Measurements from ENCODE around the gene WDR26. TPM values are rescaled to one million over a fixed set of nuclear protein-coding genes. Genes with fewer than 3 reads are reported as not detected.

The WDR26 gene
- total RNA-seq, 2 experiments from 2014 or later: 173 to 176 TPM

DNA sequence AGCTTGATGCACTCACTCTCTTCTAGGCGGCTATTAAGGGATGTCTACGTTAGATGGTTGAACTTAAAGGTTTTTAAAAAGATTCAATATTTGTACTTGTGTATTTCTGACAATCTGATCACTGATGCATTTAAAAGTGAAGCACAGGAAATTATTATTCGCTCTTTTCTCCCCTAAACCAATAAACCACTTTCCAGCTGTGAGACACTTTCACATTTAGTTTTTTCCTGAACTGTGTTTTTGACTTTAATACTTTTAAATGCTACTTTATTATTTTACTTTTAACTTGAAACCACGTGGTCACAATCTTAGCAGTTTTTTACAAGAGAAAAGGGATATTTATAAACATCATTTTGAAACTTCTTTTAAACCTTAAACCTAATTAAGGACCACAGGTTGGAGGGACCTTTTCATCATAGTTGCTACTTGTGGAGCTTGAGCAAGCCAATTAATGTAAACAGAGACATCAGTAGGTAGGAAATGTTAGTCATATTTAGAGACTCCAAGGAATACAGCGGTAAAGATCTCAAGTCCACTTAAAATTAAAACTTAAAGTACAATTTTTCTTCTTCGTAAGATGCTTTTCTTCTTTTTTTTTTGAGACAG lies 9.2 kb downstream of the WDR26 start:
- POLR2A ChIA-PET: interaction anchor here (0.6 to 2.0 kb wide), 2 partner anchors 9 to 163 kb away, joined by 3 to 7 read pairs; partner anchors contain the start of gene WDR26
- Mint-ChIP-seq H3K9me3 (no peaks in the 10 kb centered on the region), H3K27ac (no peak overlapping the region), H3K4me1 (ENCODE audit: low read depth) (peaks cover 65% of the 10 kb centered on the region), H3K27me3 (no peaks in the 10 kb centered on the region), H3K4me3 (no peak overlapping the region), H3K36me3 (ENCODE audit: low read depth) (peaks cover 82% of the 10 kb centered on the region)
- DNase-seq (no peak), ATAC-seq (ENCODE audit: poor library complexity) (no peak)
- CTCF ChIA-PET: interaction anchor here (1.4 kb wide), 1 partner anchor 32 kb away, joined by 4 read pairs; no protein-coding TSS in a partner anchor
- no peaks in the 10 kb centered on the region for H3K9me3 ChIP-seq (ENCODE audit: control insufficient read depth in 1 of 2, insufficient read depth in 1 of 2, low read length in 2 of 2)
- H3K4me3 ChIP-seq (ENCODE audit: low read length): no peak overlapping the region
- H3K4me1 ChIP-seq (ENCODE audit: insufficient read depth, low read length): peaks cover 7% of the 10 kb centered on the region
- H3K27ac ChIP-seq (ENCODE audit: low read depth in 1 of 2, low read length in 2 of 2): no peak overlapping the region
- H3K36me3 ChIP-seq (ENCODE audit: insufficient read depth, low read length): peaks cover 73% of the 10 kb centered on the region
- H3K27me3 ChIP-seq (ENCODE audit: control insufficient read depth in 1 of 2, insufficient read depth in 2 of 2, low read length in 2 of 2): no peaks in the 10 kb centered on the region
- TF ChIP-seq, protein P1, sequence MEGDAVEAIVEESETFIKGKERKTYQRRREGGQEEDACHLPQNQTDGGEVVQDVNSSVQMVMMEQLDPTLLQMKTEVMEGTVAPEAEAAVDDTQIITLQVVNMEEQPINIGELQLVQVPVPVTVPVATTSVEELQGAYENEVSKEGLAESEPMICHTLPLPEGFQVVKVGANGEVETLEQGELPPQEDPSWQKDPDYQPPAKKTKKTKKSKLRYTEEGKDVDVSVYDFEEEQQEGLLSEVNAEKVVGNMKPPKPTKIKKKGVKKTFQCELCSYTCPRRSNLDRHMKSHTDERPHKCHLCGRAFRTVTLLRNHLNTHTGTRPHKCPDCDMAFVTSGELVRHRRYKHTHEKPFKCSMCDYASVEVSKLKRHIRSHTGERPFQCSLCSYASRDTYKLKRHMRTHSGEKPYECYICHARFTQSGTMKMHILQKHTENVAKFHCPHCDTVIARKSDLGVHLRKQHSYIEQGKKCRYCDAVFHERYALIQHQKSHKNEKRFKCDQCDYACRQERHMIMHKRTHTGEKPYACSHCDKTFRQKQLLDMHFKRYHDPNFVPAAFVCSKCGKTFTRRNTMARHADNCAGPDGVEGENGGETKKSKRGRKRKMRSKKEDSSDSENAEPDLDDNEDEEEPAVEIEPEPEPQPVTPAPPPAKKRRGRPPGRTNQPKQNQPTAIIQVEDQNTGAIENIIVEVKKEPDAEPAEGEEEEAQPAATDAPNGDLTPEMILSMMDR (IDR thresholded peaks at IDR 0.05): no peak
- intact Hi-C loops (cut with DNase I, micrococcal nuclease): loop anchor here in 1 of 2 experiments (5.0 kb wide), 1 partner anchor 33 kb away; no protein-coding TSS in a partner anchor

DNA sequence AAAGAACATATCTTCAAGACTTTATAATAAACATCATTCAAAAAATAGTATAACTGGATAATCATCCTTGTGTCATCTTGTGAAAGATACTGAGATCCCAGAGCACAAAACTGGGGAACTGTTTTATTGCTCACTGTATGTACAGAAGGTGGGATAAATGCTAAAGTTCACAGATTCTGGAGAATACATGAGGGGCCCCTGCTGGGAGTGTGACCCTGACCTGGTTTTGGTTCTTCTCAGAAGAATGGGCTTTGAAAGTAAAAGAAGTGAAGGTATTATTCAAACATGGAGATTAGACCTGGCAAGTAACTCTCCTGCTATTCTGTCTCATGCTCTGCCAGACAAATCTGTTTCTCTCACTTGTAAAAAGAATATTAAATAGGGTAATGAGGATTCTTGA lies 14.5 kb downstream of the WDR26 start:
- TF ChIP-seq, protein P1 (IDR thresholded peaks at IDR 0.05): no peak
- Histone ChIP-seq H3K9me3 (ENCODE audit: control insufficient read depth in 1 of 2, insufficient read depth in 1 of 2, low read length in 2 of 2) (no peaks in the 10 kb centered on the region), H3K4me3 (ENCODE audit: low read length) (no peak overlapping the region), H3K27ac (ENCODE audit: low read depth in 1 of 2, low read length in 2 of 2) (no peak overlapping the region), H3K27me3 (ENCODE audit: control insufficient read depth in 1 of 2, insufficient read depth in 2 of 2, low read length in 2 of 2) (no peaks in the 10 kb centered on the region), H3K36me3 (ENCODE audit: insufficient read depth, low read length) (peaks cover 95% of the 10 kb centered on the region), H3K4me1 (ENCODE audit: insufficient read depth, low read length) (peaks cover 3% of the 10 kb centered on the region)
- Mint-ChIP-seq H3K4me3 (no peak overlapping the region), H3K9me3 (no peaks in the 10 kb centered on the region), H3K4me1 (ENCODE audit: low read depth) (peaks cover 49% of the 10 kb centered on the region), H3K27ac (no peak overlapping the region), H3K36me3 (ENCODE audit: low read depth) (peaks cover 95% of the 10 kb centered on the region), H3K27me3 (no peaks in the 10 kb centered on the region)
- intact Hi-C loops (cut with DNase I, micrococcal nuclease): loop anchor here in 1 of 2 experiments (5.0 kb wide), 1 partner anchor 33 kb away; no protein-coding TSS in a partner anchor
- CTCF ChIA-PET: no interaction called here
- DNase-seq (no peak), ATAC-seq (ENCODE audit: poor library complexity) (no peak)
- POLR2A ChIA-PET: no interaction called here

DNA sequence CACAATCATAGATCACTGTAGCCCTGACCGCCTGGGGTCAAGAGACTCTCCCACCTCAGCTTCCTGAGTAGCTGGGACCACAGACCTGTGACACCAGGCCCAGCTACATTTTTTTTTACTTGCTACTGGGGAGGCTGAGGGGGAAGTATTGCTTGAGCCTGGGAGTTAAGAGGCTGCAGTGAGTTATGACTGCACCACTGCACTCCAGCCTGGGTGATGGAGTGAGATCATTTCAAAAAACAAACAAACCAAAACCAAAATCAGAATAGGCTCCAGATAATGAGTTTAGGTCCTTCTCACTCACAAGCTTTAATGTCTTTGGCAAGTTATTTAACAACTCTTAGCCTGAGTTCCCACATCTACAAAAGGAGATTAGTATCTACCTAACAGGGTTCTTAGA lies 22.8 kb downstream of the WDR26 start:
- ATAC-seq (ENCODE audit: poor library complexity) (no peak), DNase-seq (no peak)
- H3K4me3 Mint-ChIP-seq: no peak overlapping the region
- H3K27ac Mint-ChIP-seq: no peak overlapping the region
- TF ChIP-seq, protein P1 (IDR thresholded peaks at IDR 0.05): no peak
- Histone ChIP-seq H3K27ac (ENCODE audit: low read depth in 1 of 2, low read length in 2 of 2) (no peak overlapping the region), H3K9me3 (ENCODE audit: control insufficient read depth in 1 of 2, insufficient read depth in 1 of 2, low read length in 2 of 2) (no peaks in the 10 kb centered on the region), H3K4me1 (ENCODE audit: insufficient read depth, low read length) (no peaks in the 10 kb centered on the region), H3K27me3 (ENCODE audit: control insufficient read depth in 1 of 2, insufficient read depth in 2 of 2, low read length in 2 of 2) (no peaks in the 10 kb centered on the region), H3K4me3 (ENCODE audit: low read length) (no peak overlapping the region), H3K36me3 (ENCODE audit: insufficient read depth, low read length) (peaks cover 80% of the 10 kb centered on the region)
- H3K9me3 Mint-ChIP-seq: no peaks in the 10 kb centered on the region
- CTCF ChIA-PET: no interaction called here
- peaks cover 76% of the 10 kb centered on the region for H3K36me3 Mint-ChIP-seq (ENCODE audit: low read depth)
- POLR2A ChIA-PET: no interaction called here
- H3K4me1 Mint-ChIP-seq (ENCODE audit: low read depth): peaks cover 32% of the 10 kb centered on the region
- intact Hi-C loops (cut with DNase I, micrococcal nuclease): no loop called here
- no peaks in the 10 kb centered on the region for H3K27me3 Mint-ChIP-seq
